ENCODE data around the gene MYADML2. TPM values are rescaled to one million over a fixed set of nuclear protein-coding genes. Genes with fewer than 3 reads are reported as not detected.

MYADML2 gene
- total RNA-seq, 1 experiment from 2014 or later, result 0.22 TPM

- H4K5ac ChIP-seq (ENCODE audit: insufficient read length, low read depth, low read length), result no peak overlapping the region
- no peaks in the 10 kb centered on the region for H3K4me1 ChIP-seq (ENCODE audit: insufficient read depth, low read length)
- DNase-seq, result no peak
- no peak overlapping the region for H3K23ac ChIP-seq (ENCODE audit: insufficient read length, low read depth, low read length)
- H3K79me1 ChIP-seq (ENCODE audit: insufficient read depth, low read depth, low read length, poor library complexity, severe bottlenecking), result peaks cover 3% of the 10 kb centered on the region
- H3K18ac ChIP-seq (ENCODE audit: insufficient read length, low read depth, low read length), result no peak overlapping the region
- no peak overlapping the region for H4K8ac ChIP-seq (replicated peaks; ENCODE audit: insufficient read length, low read depth, low read length)
- H3K4me1 Mint-ChIP-seq, result peaks cover 2 to 16% of the 10 kb centered on the region in 2 experiments; a peak in 3 of 4 replicates
- H3K14ac ChIP-seq (ENCODE audit: insufficient read depth, low read length), result no peak overlapping the region; the same call in 1 of the 2 replicates
- no peak overlapping the region for H2BK12ac ChIP-seq (ENCODE audit: insufficient read length, low read depth, low read length)
- H3K27me3 ChIP-seq (ENCODE audit: insufficient read depth, low read length), result no peaks in the 10 kb centered on the region; the same call in 1 of the 2 replicates
- H3K79me2 ChIP-seq (ENCODE audit: insufficient read depth, low read length), result peaks cover 2% of the 10 kb centered on the region; the same call in 1 of the 2 replicates
- no peak overlapping the region for H4K91ac ChIP-seq (ENCODE audit: insufficient read length, low read depth, low read length)
- H3K56ac ChIP-seq (ENCODE audit: insufficient read length, low read depth, low read length), result no peak overlapping the region
- no peak overlapping the region for H2AFZ ChIP-seq (ENCODE audit: low read length)
- H3K9ac ChIP-seq (ENCODE audit: extremely low read depth, insufficient read length, low read length), result no peak overlapping the region
- H3K27me3 Mint-ChIP-seq (ENCODE audit: low read depth), result peaks cover 21% of the 10 kb centered on the region
- no CpG with 5 or more reads among the region's 9 CpGs for WGBS (ENCODE audit: extremely low coverage, insufficient read length, low lambda C conversion rate)
- H3K4me3 Mint-ChIP-seq, result no peak overlapping the region; a peak in 1 of 5 replicates
- H2BK20ac ChIP-seq (ENCODE audit: low read depth, low read length, poor library complexity, severe bottlenecking), result no peak overlapping the region
- H3K27ac Mint-ChIP-seq, result peak overlapping the region in 1 of 3 experiments; percentile 89; a peak in 1 of 7 replicates
- no peak overlapping the region for H3K4me2 ChIP-seq (ENCODE audit: insufficient read depth, insufficient read length, low read length)
- no peak overlapping the region for H2BK15ac ChIP-seq (ENCODE audit: low read depth, low read length)
- TF ChIP-seq, protein P1, sequence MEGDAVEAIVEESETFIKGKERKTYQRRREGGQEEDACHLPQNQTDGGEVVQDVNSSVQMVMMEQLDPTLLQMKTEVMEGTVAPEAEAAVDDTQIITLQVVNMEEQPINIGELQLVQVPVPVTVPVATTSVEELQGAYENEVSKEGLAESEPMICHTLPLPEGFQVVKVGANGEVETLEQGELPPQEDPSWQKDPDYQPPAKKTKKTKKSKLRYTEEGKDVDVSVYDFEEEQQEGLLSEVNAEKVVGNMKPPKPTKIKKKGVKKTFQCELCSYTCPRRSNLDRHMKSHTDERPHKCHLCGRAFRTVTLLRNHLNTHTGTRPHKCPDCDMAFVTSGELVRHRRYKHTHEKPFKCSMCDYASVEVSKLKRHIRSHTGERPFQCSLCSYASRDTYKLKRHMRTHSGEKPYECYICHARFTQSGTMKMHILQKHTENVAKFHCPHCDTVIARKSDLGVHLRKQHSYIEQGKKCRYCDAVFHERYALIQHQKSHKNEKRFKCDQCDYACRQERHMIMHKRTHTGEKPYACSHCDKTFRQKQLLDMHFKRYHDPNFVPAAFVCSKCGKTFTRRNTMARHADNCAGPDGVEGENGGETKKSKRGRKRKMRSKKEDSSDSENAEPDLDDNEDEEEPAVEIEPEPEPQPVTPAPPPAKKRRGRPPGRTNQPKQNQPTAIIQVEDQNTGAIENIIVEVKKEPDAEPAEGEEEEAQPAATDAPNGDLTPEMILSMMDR (conservative IDR thresholded peaks at IDR 0.05), result no peak
- no peaks in the 10 kb centered on the region for H3K9me3 ChIP-seq (ENCODE audit: control insufficient read depth, low read depth, low read length)
- H3T11ph ChIP-seq (ENCODE audit: low read length), result no peak overlapping the region
- H3K23me2 ChIP-seq (ENCODE audit: insufficient read length, low read depth, low read length, poor library complexity, severe bottlenecking), result peaks cover 7% of the 10 kb centered on the region
- H2BK5ac ChIP-seq (ENCODE audit: insufficient read length, low read length), result no peak overlapping the region
- peaks cover 3 to 32% (median 21%) of the 10 kb centered on the region in 3 experiments; a peak in 6 of 7 replicates for H3K36me3 Mint-ChIP-seq (ENCODE audit: insufficient read depth in 1 of 3, low read depth in 3 of 3)
- no peaks in the 10 kb centered on the region for H3K9me3 Mint-ChIP-seq
- no peak overlapping the region for H3K4ac ChIP-seq (ENCODE audit: low read depth, low read length)
- no peak overlapping the region for H2AK5ac ChIP-seq (ENCODE audit: insufficient read length, low read length)
- peaks cover 4% of the 10 kb centered on the region for H4K20me1 ChIP-seq (ENCODE audit: control insufficient read depth, insufficient read depth, insufficient read length)
- no peak overlapping the region for H2BK120ac ChIP-seq (ENCODE audit: low read depth, low read length, poor library complexity, severe bottlenecking)
- H3K27ac ChIP-seq (ENCODE audit: insufficient read length, low read depth, low read length), result no peak overlapping the region
These were observed 14.6 kb downstream of the MYADML2 start for GRCh38 chr17:81932333-81932983.

All from H9 (cell line).